Measurements from ENCODE around the gene DCBLD2.

Gene DCBLD2

DNA sequence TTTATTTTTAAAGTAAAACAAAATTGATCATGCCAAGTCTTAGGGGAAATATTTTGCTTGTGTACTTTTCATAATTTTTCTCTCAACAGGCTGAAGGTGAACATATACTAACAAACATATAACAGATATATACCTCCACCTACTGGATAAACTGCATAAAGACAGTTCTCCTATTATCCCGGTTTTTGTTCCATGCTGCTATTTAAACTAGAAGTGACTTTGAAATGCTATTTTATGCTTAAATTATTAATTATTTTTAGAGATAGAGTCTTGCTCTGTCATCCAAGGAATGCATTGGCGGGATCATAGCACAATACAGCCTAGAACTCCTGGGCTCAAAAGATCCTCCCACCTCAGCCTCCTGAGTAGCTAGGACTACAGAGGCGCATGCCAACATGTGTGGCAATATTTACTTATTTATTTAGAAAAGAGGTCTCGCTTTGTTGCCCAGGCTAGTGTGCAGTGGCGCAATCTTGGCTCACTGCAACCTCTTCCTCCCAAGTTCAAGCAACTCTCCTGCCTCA, 88.6 kb downstream of the DCBLD2 start:
- no peak overlapping the region for H2AFZ ChIP-seq (ENCODE audit: insufficient read depth, low read length, poor library complexity)
- H3K4ac ChIP-seq (ENCODE audit: low read depth, low read length) = no peak overlapping the region
- no peak overlapping the region for H3K4me2 ChIP-seq (ENCODE audit: low read length)
- no peak overlapping the region for H3K9ac ChIP-seq (ENCODE audit: low read length)
- H3K4me3 ChIP-seq (ENCODE audit: low read depth, low read length) = no peak overlapping the region
- H4K12ac ChIP-seq (ENCODE audit: low read depth, low read length) = no peak overlapping the region
- no CpG with 5 or more reads among the region's 5 CpGs for WGBS (ENCODE audit: extremely low coverage, insufficient coverage, insufficient read length)
- H3K79me1 ChIP-seq (ENCODE audit: low read length) = no peaks in the 10 kb centered on the region
- H3K4me1 ChIP-seq (ENCODE audit: control insufficient read depth in 1 of 2, insufficient read depth in 2 of 2, low read length in 2 of 2) = peaks cover 0 to 2% of the 10 kb centered on the region in 2 experiments
- no peak overlapping the region for H3K23ac ChIP-seq (ENCODE audit: low read length)
- no peak overlapping the region for H3K14ac ChIP-seq (ENCODE audit: low read length)
- no peak overlapping the region for H4K8ac ChIP-seq (ENCODE audit: low read depth, low read length)
- no peak overlapping the region for H2BK5ac ChIP-seq (ENCODE audit: low read depth, low read length, poor library complexity)
- peaks cover 0 to 4% of the 10 kb centered on the region in 2 experiments for H3K36me3 ChIP-seq (ENCODE audit: control insufficient read depth in 1 of 2, insufficient read depth in 2 of 2, low read length in 2 of 2)
- H3K18ac ChIP-seq (ENCODE audit: low read length) = no peak overlapping the region
- H3K27ac ChIP-seq (ENCODE audit: low read depth, low read length) = no peak overlapping the region
- no peak overlapping the region for H2BK12ac ChIP-seq (ENCODE audit: low read length)
- no peaks in the 10 kb centered on the region for H3K79me2 ChIP-seq (ENCODE audit: control insufficient read depth, insufficient read depth, low read length, poor library complexity)
- no peaks in the 10 kb centered on the region for H3K9me3 ChIP-seq (ENCODE audit: insufficient read depth, low read depth, low read length)
- no peaks in the 10 kb centered on the region for H3K27me3 ChIP-seq (ENCODE audit: insufficient read depth, low read length)
- no peak overlapping the region for H2AK5ac ChIP-seq (ENCODE audit: low read length)
- H4K91ac ChIP-seq (ENCODE audit: low read depth, low read length) = no peak overlapping the region
- no peak overlapping the region for H2BK120ac ChIP-seq (ENCODE audit: insufficient read depth, low read length, poor library complexity)
- peak in 1 of 2 donors; percentile 66 for DNase-seq

DNA sequence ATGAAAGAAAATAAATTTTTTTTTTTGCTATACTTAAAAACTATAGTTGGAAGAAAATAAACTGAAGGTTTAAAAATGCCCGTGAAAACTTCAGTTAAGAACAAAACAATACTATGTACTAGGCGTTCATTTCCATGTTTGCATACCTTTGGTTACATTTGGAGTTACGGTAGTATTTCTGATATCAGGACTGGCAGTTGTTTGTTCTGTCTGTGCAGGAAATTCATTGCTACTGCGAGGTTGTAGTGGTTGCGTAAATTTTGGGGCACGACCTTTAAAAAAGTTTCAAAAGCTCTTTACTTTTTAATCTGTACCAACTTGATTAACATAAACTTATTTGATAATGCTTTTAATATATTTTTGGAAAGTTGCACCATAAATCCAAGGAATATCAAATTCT, 90.4 kb downstream of the DCBLD2 start:
- no peak overlapping the region for H3K4ac ChIP-seq (ENCODE audit: low read depth, low read length)
- H3K18ac ChIP-seq (ENCODE audit: low read length) = no peak overlapping the region
- H3K4me3 ChIP-seq (ENCODE audit: low read depth, low read length) = no peak overlapping the region
- no peak overlapping the region for H3K14ac ChIP-seq (ENCODE audit: low read length)
- peaks cover 2 to 8% of the 10 kb centered on the region in 2 experiments for H3K36me3 ChIP-seq (ENCODE audit: control insufficient read depth in 1 of 2, insufficient read depth in 2 of 2, low read length in 2 of 2)
- no peaks in the 10 kb centered on the region for H3K27me3 ChIP-seq (ENCODE audit: insufficient read depth, low read length)
- no peak overlapping the region for H2AFZ ChIP-seq (ENCODE audit: insufficient read depth, low read length, poor library complexity)
- H3K4me2 ChIP-seq (ENCODE audit: low read length) = no peak overlapping the region
- peaks cover 4 to 6% of the 10 kb centered on the region in 2 experiments for H3K4me1 ChIP-seq (ENCODE audit: control insufficient read depth in 1 of 2, insufficient read depth in 2 of 2, low read length in 2 of 2)
- H3K9me3 ChIP-seq (ENCODE audit: insufficient read depth, low read depth, low read length) = no peaks in the 10 kb centered on the region
- no CpG with 5 or more reads among the region's 6 CpGs for WGBS (ENCODE audit: extremely low coverage, insufficient coverage, insufficient read length)
- no peak overlapping the region for H4K8ac ChIP-seq (ENCODE audit: low read depth, low read length)
- no peak overlapping the region for H4K91ac ChIP-seq (ENCODE audit: low read depth, low read length)
- H2AK5ac ChIP-seq (ENCODE audit: low read length) = no peak overlapping the region
- H3K79me1 ChIP-seq (ENCODE audit: low read length) = no peaks in the 10 kb centered on the region
- no peak overlapping the region for H2BK5ac ChIP-seq (ENCODE audit: low read depth, low read length, poor library complexity)
- H3K79me2 ChIP-seq (ENCODE audit: control insufficient read depth, insufficient read depth, low read length, poor library complexity) = no peaks in the 10 kb centered on the region
- H3K9ac ChIP-seq (ENCODE audit: low read length) = no peak overlapping the region
- no peak overlapping the region for H2BK120ac ChIP-seq (ENCODE audit: insufficient read depth, low read length, poor library complexity)
- H4K12ac ChIP-seq (ENCODE audit: low read depth, low read length) = no peak overlapping the region
- DNase-seq = no peak
- no peak overlapping the region for H3K23ac ChIP-seq (ENCODE audit: low read length)
- H3K27ac ChIP-seq (ENCODE audit: low read depth, low read length) = no peak overlapping the region
- no peak overlapping the region for H2BK12ac ChIP-seq (ENCODE audit: low read length)

DNA sequence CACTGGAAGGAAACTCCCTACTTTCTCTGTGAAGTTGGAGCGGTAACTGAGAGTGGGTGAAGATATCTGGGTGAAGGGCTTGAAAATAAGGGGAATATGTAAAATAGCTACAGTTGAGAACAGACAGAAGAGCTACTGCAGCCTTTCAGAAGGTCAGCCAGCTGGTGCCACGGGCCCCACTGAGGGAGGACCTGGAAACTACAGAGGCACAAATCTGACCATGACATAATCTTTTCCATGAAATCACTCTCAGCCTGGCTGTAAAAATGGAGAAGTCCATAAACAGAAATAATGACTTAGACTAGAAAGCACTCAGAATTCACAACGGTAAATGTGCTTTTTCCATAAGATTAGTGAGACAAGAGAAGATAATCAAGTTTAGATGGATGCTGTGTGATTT, 91.9 kb downstream of the DCBLD2 start:
- Histone ChIP-seq H4K12ac (ENCODE audit: low read depth, low read length) (no peak overlapping the region), H4K8ac (ENCODE audit: low read depth, low read length) (no peak overlapping the region), H3K79me1 (ENCODE audit: low read length) (no peaks in the 10 kb centered on the region), H3K27me3 (ENCODE audit: insufficient read depth, low read length) (no peaks in the 10 kb centered on the region), H3K9ac (ENCODE audit: low read length) (no peak overlapping the region), H2BK5ac (ENCODE audit: low read depth, low read length, poor library complexity) (no peak overlapping the region), H3K23ac (ENCODE audit: low read length) (no peak overlapping the region), H2AK5ac (ENCODE audit: low read length) (no peak overlapping the region), H3K9me3 (ENCODE audit: insufficient read depth, low read depth, low read length) (no peaks in the 10 kb centered on the region), H2AFZ (ENCODE audit: insufficient read depth, low read length, poor library complexity) (no peak overlapping the region), H3K4ac (ENCODE audit: low read depth, low read length) (no peak overlapping the region), H2BK120ac (ENCODE audit: insufficient read depth, low read length, poor library complexity) (no peak overlapping the region), H3K18ac (ENCODE audit: low read length) (no peak overlapping the region), H3K36me3 (ENCODE audit: control insufficient read depth in 1 of 2, insufficient read depth in 2 of 2, low read length in 2 of 2) (peaks cover 4 to 11% of the 10 kb centered on the region in 2 experiments), H4K91ac (ENCODE audit: low read depth, low read length) (no peak overlapping the region), H3K4me1 (ENCODE audit: control insufficient read depth in 1 of 2, insufficient read depth in 2 of 2, low read length in 2 of 2) (peaks cover 2 to 6% of the 10 kb centered on the region in 2 experiments), H3K14ac (ENCODE audit: low read length) (no peak overlapping the region), H3K4me3 (ENCODE audit: low read depth, low read length) (no peak overlapping the region), H3K79me2 (ENCODE audit: control insufficient read depth, insufficient read depth, low read length, poor library complexity) (no peaks in the 10 kb centered on the region), H3K27ac (ENCODE audit: low read depth, low read length) (no peak overlapping the region), H2BK12ac (ENCODE audit: low read length) (no peak overlapping the region), H3K4me2 (ENCODE audit: low read length) (no peak overlapping the region)
- DNase-seq = peak in 1 of 2 donors; percentile 27
- no CpG with 5 or more reads among the region's 3 CpGs for WGBS (ENCODE audit: extremely low coverage, insufficient coverage, insufficient read length)

DNA sequence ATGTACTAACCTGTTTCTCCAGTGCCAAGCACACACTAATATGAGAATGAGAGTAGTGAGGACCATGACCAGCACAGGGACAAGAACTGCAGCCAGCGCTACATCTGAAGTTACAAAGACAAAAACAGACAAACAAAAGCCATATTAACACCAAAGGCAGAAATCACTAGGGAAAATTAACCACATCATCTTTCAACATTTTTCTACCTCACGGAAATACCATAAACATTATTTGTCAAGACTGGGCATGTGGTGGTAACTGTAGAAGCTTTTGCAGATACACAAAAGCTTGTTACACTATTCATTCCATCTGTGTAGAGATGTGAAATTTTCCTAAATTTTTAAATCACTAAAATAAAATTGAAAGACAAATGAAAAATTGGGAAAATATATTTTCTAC, 93.4 kb downstream of the DCBLD2 start:
- Histone ChIP-seq H3K79me2 (ENCODE audit: control insufficient read depth, insufficient read depth, low read length, poor library complexity) (no peaks in the 10 kb centered on the region), H3K79me1 (ENCODE audit: low read length) (no peaks in the 10 kb centered on the region), H3K4me3 (ENCODE audit: low read depth, low read length) (no peak overlapping the region), H2BK12ac (ENCODE audit: low read length) (no peak overlapping the region), H2BK5ac (ENCODE audit: low read depth, low read length, poor library complexity) (no peak overlapping the region), H2AFZ (ENCODE audit: insufficient read depth, low read length, poor library complexity) (no peak overlapping the region), H3K4ac (ENCODE audit: low read depth, low read length) (no peak overlapping the region), H3K27me3 (ENCODE audit: insufficient read depth, low read length) (no peaks in the 10 kb centered on the region), H3K23ac (ENCODE audit: low read length) (no peak overlapping the region), H4K8ac (ENCODE audit: low read depth, low read length) (no peak overlapping the region), H3K36me3 (ENCODE audit: control insufficient read depth in 1 of 2, insufficient read depth in 2 of 2, low read length in 2 of 2) (peaks cover 4 to 11% of the 10 kb centered on the region in 2 experiments), H3K4me2 (ENCODE audit: low read length) (no peak overlapping the region), H3K4me1 (ENCODE audit: control insufficient read depth in 1 of 2, insufficient read depth in 2 of 2, low read length in 2 of 2) (peaks cover 2 to 6% of the 10 kb centered on the region in 2 experiments), H3K18ac (ENCODE audit: low read length) (no peak overlapping the region), H3K14ac (ENCODE audit: low read length) (no peak overlapping the region), H2BK120ac (ENCODE audit: insufficient read depth, low read length, poor library complexity) (no peak overlapping the region), H3K9me3 (ENCODE audit: insufficient read depth, low read depth, low read length) (no peaks in the 10 kb centered on the region), H2AK5ac (ENCODE audit: low read length) (no peak overlapping the region), H4K12ac (ENCODE audit: low read depth, low read length) (no peak overlapping the region), H4K91ac (ENCODE audit: low read depth, low read length) (no peak overlapping the region), H3K27ac (ENCODE audit: low read depth, low read length) (no peak overlapping the region), H3K9ac (ENCODE audit: low read length) (no peak overlapping the region)
- WGBS (ENCODE audit: extremely low coverage, insufficient coverage, insufficient read length) = no CpG with 5 or more reads among the region's 2 CpGs
- DNase-seq = peak in 1 of 2 donors; percentile 18

Data from trophoblast cell (in vitro differentiated cells and primary cell).